Thyroid gland (tissue), 4 donors: ENCODE data around the gene HSPB8.

ENCODE experiments used
- POLR2A ChIP-seq, 2 donors: fragments of 450-650 bp; IDR thresholded peaks; one replicate each; pipeline ENCODE4 v1.6.1; 2017; ENCODE audit warnings: antibody characterized with exemption in 2 of 2, mild to moderate bottlenecking in 2 of 2, moderate library complexity in 1 of 2
- TF ChIP-seq, protein P1 (sequence below), 6 experiments: fragments of 200-600 bp in 3 of 6; fragments of 450-650 bp in 3 of 6; sonication (generic) in 3 of 6; IDR thresholded peaks; one replicate each; pipeline ENCODE4 v1.5.1; 2016 to 2019; ENCODE audit warnings: antibody characterized with exemption in 6 of 6, mild to moderate bottlenecking in 2 of 6, inconsistent platforms in 1 of 6, moderate library complexity in 1 of 6

GRCh38 chr12:119130523-119130922, 48.2 kb upstream of the HSPB8 start:
- TF ChIP-seq, protein P1, sequence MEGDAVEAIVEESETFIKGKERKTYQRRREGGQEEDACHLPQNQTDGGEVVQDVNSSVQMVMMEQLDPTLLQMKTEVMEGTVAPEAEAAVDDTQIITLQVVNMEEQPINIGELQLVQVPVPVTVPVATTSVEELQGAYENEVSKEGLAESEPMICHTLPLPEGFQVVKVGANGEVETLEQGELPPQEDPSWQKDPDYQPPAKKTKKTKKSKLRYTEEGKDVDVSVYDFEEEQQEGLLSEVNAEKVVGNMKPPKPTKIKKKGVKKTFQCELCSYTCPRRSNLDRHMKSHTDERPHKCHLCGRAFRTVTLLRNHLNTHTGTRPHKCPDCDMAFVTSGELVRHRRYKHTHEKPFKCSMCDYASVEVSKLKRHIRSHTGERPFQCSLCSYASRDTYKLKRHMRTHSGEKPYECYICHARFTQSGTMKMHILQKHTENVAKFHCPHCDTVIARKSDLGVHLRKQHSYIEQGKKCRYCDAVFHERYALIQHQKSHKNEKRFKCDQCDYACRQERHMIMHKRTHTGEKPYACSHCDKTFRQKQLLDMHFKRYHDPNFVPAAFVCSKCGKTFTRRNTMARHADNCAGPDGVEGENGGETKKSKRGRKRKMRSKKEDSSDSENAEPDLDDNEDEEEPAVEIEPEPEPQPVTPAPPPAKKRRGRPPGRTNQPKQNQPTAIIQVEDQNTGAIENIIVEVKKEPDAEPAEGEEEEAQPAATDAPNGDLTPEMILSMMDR (IDR thresholded peaks at IDR 0.05) = no peak
- no peak for TF ChIP-seq POLR2A (IDR thresholded peaks at IDR 0.05)
